SU-DHL-6 (cell line): ENCODE results near the gene DCK.

Experiments used
- H2AFZ ChIP-seq: fragments of 200-600 bp; sonication (generic); 2 replicates; pipeline ENCODE4 v1.6.1; 2014; ENCODE audit warnings: low read depth, mild to moderate bottlenecking, moderate library complexity, mixed read lengths, antibody characterized with exemption, low read length; ENCODE audit not compliant: severe bottlenecking
- H3F3A ChIP-seq: fragments of 200-600 bp; shearing (Covaris generic); 2 replicates; pipeline ENCODE4 v1.6.0; 2016; ENCODE audit warnings: antibody characterized with exemption, mild to moderate bottlenecking; ENCODE audit not compliant: insufficient read depth
- H3K27ac ChIP-seq: fragments of 200-600 bp; sonication (generic); 2 replicates; pipeline ENCODE4 v1.5.1; 2016; ENCODE audit warnings: low read depth, mild to moderate bottlenecking, low read length, moderate library complexity, mixed read lengths
- H3K27me3 ChIP-seq: fragments of 200-600 bp; sonication (generic), shearing (Covaris generic); 2 replicates; pipeline ENCODE4 v1.6.0; 2014; ENCODE audit warnings: mild to moderate bottlenecking, low read length
- H3K36me3 ChIP-seq: fragments of 200-600 bp; sonication (generic); 2 replicates; pipeline ENCODE4 v1.6.1; 2014; ENCODE audit warnings: mild to moderate bottlenecking, low read length, mixed read lengths
- H3K4me2 ChIP-seq: fragments of 300-600, 200-600 bp; shearing (Covaris generic), sonication (generic); 2 replicates; pipeline ENCODE4 v1.6.0; 2014; ENCODE audit warnings: low read length, low read depth, mild to moderate bottlenecking; ENCODE audit not compliant: poor library complexity, severe bottlenecking
- H3K4me3 ChIP-seq: fragments of 200-600 bp; sonication (generic); 2 replicates; pipeline ENCODE4 v1.5.1; 2014; ENCODE audit warnings: antibody characterized with exemption, low read length, mild to moderate bottlenecking, mixed read lengths; ENCODE audit not compliant: insufficient read depth, poor library complexity, severe bottlenecking
- H3K79me2 ChIP-seq: fragments of 200-600 bp; sonication (generic); 2 replicates; pipeline ENCODE4 v1.6.1; 2014; ENCODE audit warnings: mild to moderate bottlenecking, low read length, moderate library complexity; ENCODE audit not compliant: insufficient read depth
- H3K9ac ChIP-seq: fragments of 200-600 bp; sonication (generic); 2 replicates; pipeline ENCODE4 v1.7.0; 2014; ENCODE audit warnings: mild to moderate bottlenecking, low read length
- H3K9me2 ChIP-seq: fragments of 200-600 bp; sonication (generic); replicated peaks from 2 replicates; pipeline ENCODE4 v1.6.1; 2014; ENCODE audit warnings: low read length; ENCODE audit not compliant: insufficient read depth
- H3K9me3 ChIP-seq: fragments of 200-600 bp; sonication (generic); 2 replicates; pipeline ENCODE4 v1.6.1; 2014; ENCODE audit warnings: low read length, mixed read lengths; ENCODE audit not compliant: insufficient read depth
- H4K20me1 ChIP-seq: fragments of 200-600 bp; sonication (generic); 2 replicates; pipeline ENCODE4 v1.6.1; 2014; ENCODE audit warnings: low read depth, mild to moderate bottlenecking, antibody characterized with exemption, low read length, moderate library complexity, mixed read lengths
- CTCF ChIP-seq: fragments of 200-600 bp; sonication (generic); IDR thresholded peaks from one replicate; pipeline ENCODE4 v1.5.1; 2017; ENCODE audit warnings: antibody characterized with exemption, mild to moderate bottlenecking, low read length, moderate library complexity; ENCODE audit not compliant: insufficient read depth, poor library complexity, severe bottlenecking
- EZH2phosphoT487 ChIP-seq: fragments of 200-600 bp; sonication (generic), shearing (Covaris generic); conservative IDR thresholded peaks from 2 replicates; pipeline ENCODE4 v1.6.1; 2018; ENCODE audit warnings: mild to moderate bottlenecking, antibody characterized with exemption, low read length, moderate library complexity, mixed read lengths

DCK gene

GRCh38 chr4:71049395-71049794 is 55.9 kb downstream of the DCK start:
- TF ChIP-seq EZH2phosphoT487 (no peak), CTCF (no peak)
- Histone ChIP-seq H3K27ac (no peak overlapping the region), H3K36me3 (no peaks in the 10 kb centered on the region), H3K9me2 (no peaks in the 10 kb centered on the region), H3K9me3 (no peaks in the 10 kb centered on the region), H3K27me3 (no peaks in the 10 kb centered on the region), H3K79me2 (no peaks in the 10 kb centered on the region), H4K20me1 (no peaks in the 10 kb centered on the region), H3K4me2 (no peak overlapping the region), H2AFZ (no peak overlapping the region), H3K4me3 (no peak overlapping the region), H3K9ac (no peak overlapping the region), H3F3A (no peaks in the 10 kb centered on the region)

GRCh38 chr4:71050809-71051208 is 57.4 kb downstream of the DCK start:
- TF ChIP-seq EZH2phosphoT487 (no peak), CTCF (no peak)
- no peaks in the 10 kb centered on the region for H4K20me1 ChIP-seq
- no peak overlapping the region for H3K9ac ChIP-seq
- H3K27ac ChIP-seq: no peak overlapping the region
- no peaks in the 10 kb centered on the region for H3K79me2 ChIP-seq
- H2AFZ ChIP-seq: no peak overlapping the region
- no peaks in the 10 kb centered on the region for H3K36me3 ChIP-seq
- no peaks in the 10 kb centered on the region for H3K9me3 ChIP-seq
- H3K27me3 ChIP-seq: no peaks in the 10 kb centered on the region
- no peak overlapping the region for H3K4me3 ChIP-seq
- H3K9me2 ChIP-seq: no peaks in the 10 kb centered on the region
- H3F3A ChIP-seq: no peaks in the 10 kb centered on the region
- H3K4me2 ChIP-seq: no peak overlapping the region

- H3K27ac ChIP-seq: no peak overlapping the region
- H2AFZ ChIP-seq: no peak overlapping the region
- H3K4me2 ChIP-seq: no peak overlapping the region
- H3K27me3 ChIP-seq: no peaks in the 10 kb centered on the region
- no peaks in the 10 kb centered on the region for H3K79me2 ChIP-seq
- H3K9me2 ChIP-seq: no peaks in the 10 kb centered on the region
- no peaks in the 10 kb centered on the region for H4K20me1 ChIP-seq
- no peak overlapping the region for H3K9ac ChIP-seq
- no peak for TF ChIP-seq CTCF
- no peak for TF ChIP-seq EZH2phosphoT487
- no peak overlapping the region for H3K4me3 ChIP-seq
- H3F3A ChIP-seq: no peaks in the 10 kb centered on the region
- H3K36me3 ChIP-seq: no peaks in the 10 kb centered on the region
- H3K9me3 ChIP-seq: no peaks in the 10 kb centered on the region
These were observed 58.6 kb downstream of the DCK start for GRCh38 chr4:71052034-71052433.
